ENCODE results near the gene MSH5.
A peak's percentile ranks its signal among the peaks of the same experiment; 100 is the strongest.

The MSH5 gene

GRCh38 chr6:31723980-31724691 lies 15.7 kb upstream of the MSH5 start:
- H3K27ac ChIP-seq (ENCODE audit: low read depth, low read length): no peak overlapping the region
- no peak overlapping the region for H3K4me3 ChIP-seq (ENCODE audit: low read depth, low read length)
- peaks cover 9% of the 10 kb centered on the region for H3K4me1 ChIP-seq (ENCODE audit: control insufficient read depth, insufficient read depth, low read length)
- H3K27me3 ChIP-seq (ENCODE audit: control insufficient read depth, insufficient read depth, low read length): no peaks in the 10 kb centered on the region
- no peak overlapping the region for H3K9ac ChIP-seq (ENCODE audit: low read length)
- H3K36me3 ChIP-seq (ENCODE audit: control insufficient read depth, insufficient read depth, low read length): peaks cover 27% of the 10 kb centered on the region
- no peaks in the 10 kb centered on the region for H3K9me3 ChIP-seq (ENCODE audit: control insufficient read depth, insufficient read depth, low read depth, low read length)

GRCh38 chr6:31725502-31726350 lies 14.1 kb upstream of the MSH5 start:
- H3K9ac ChIP-seq (ENCODE audit: low read length): no peak overlapping the region
- peaks cover 30% of the 10 kb centered on the region for H3K36me3 ChIP-seq (ENCODE audit: control insufficient read depth, insufficient read depth, low read length)
- no peak overlapping the region for H3K4me3 ChIP-seq (ENCODE audit: low read depth, low read length)
- no peak overlapping the region for H3K27ac ChIP-seq (ENCODE audit: low read depth, low read length)
- no peaks in the 10 kb centered on the region for H3K27me3 ChIP-seq (ENCODE audit: control insufficient read depth, insufficient read depth, low read length)
- H3K4me1 ChIP-seq (ENCODE audit: control insufficient read depth, insufficient read depth, low read length): peaks cover 13% of the 10 kb centered on the region; the same call in 1 of the 2 replicates
- H3K9me3 ChIP-seq (ENCODE audit: control insufficient read depth, insufficient read depth, low read depth, low read length): no peaks in the 10 kb centered on the region

- H3K36me3 ChIP-seq (ENCODE audit: control insufficient read depth, insufficient read depth, low read length): peaks cover 43% of the 10 kb centered on the region
- H3K9ac ChIP-seq (ENCODE audit: low read length): no peak overlapping the region
- no peaks in the 10 kb centered on the region for H3K27me3 ChIP-seq (ENCODE audit: control insufficient read depth, insufficient read depth, low read length)
- H3K4me3 ChIP-seq (ENCODE audit: low read depth, low read length): no peak overlapping the region
- peaks cover 16% of the 10 kb centered on the region for H3K4me1 ChIP-seq (ENCODE audit: control insufficient read depth, insufficient read depth, low read length)
- H3K27ac ChIP-seq (ENCODE audit: low read depth, low read length): no peak overlapping the region
- H3K9me3 ChIP-seq (ENCODE audit: control insufficient read depth, insufficient read depth, low read depth, low read length): no peaks in the 10 kb centered on the region
Observed at GRCh38 chr6:31727034-31727716, 12.6 kb upstream of the MSH5 start.

- H3K4me3 ChIP-seq (ENCODE audit: low read depth, low read length): peak overlapping the region; percentile 98
- peaks cover 16% of the 10 kb centered on the region for H3K4me1 ChIP-seq (ENCODE audit: control insufficient read depth, insufficient read depth, low read length)
- no peaks in the 10 kb centered on the region for H3K27me3 ChIP-seq (ENCODE audit: control insufficient read depth, insufficient read depth, low read length)
- peaks cover 48% of the 10 kb centered on the region for H3K36me3 ChIP-seq (ENCODE audit: control insufficient read depth, insufficient read depth, low read length)
- H3K27ac ChIP-seq (ENCODE audit: low read depth, low read length): no peak overlapping the region
- no peak overlapping the region for H3K9ac ChIP-seq (ENCODE audit: low read length)
- H3K9me3 ChIP-seq (ENCODE audit: control insufficient read depth, insufficient read depth, low read depth, low read length): no peaks in the 10 kb centered on the region
Observed at GRCh38 chr6:31727717-31728671, 11.8 kb upstream of the MSH5 start.

DNA sequence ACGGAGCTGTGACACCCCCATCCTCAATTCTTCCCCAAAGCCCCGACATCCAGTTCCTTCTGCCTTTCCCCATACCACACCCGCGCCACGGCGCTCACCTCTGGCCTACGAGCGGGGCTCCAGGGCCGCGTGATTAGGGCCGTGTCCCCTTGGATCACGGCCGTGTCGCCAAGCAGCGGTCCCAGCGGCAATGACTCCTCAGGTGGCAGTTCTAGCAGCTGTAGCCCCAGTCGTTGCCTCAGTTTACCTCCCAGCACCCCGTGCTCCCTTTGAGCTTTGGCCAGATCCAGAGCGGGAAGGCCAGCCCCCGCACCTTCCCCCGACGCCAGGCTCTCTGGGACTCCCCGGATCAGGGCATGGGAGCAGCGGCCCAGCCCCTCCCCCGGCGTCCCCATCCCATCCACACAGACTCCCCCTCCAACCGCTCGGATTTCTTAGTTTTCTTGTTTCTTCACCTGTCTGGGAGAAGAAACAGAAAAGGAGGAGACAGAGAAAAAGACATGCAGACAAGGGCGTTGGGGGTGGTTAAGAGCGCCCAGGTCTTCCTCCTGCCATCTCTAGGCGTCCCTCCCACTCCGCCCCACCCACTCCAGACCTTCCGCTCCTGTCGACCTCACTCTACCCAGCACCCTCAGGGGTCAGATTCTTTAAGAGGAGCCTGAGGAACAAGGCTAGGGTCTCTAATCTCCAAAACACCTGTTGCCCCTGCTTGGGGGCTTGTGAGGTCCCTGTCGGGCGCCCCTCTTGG lies 10.9 kb upstream of the MSH5 start, which contains the start of gene DDAH2:
TSS of gene DDAH2 (minus strand) at position 533 of the 748 bp plus-strand sequence. CDS start at position 395, 138 bp downstream.
- peaks cover 58% of the 10 kb centered on the region for H3K36me3 ChIP-seq (ENCODE audit: control insufficient read depth, insufficient read depth, low read length)
- no peaks in the 10 kb centered on the region for H3K27me3 ChIP-seq (ENCODE audit: control insufficient read depth, insufficient read depth, low read length)
- H3K27ac ChIP-seq (ENCODE audit: low read depth, low read length): peak within 1 kb of the TSS; percentile 69; the same call in 1 of the 2 replicates
- H3K4me3 ChIP-seq (ENCODE audit: low read depth, low read length): peak within 1 kb of the TSS; percentile 98
- H3K4me1 ChIP-seq (ENCODE audit: control insufficient read depth, insufficient read depth, low read length): peaks cover 16% of the 10 kb centered on the region
- H3K9ac ChIP-seq (ENCODE audit: low read length): peak within 1 kb of the TSS; percentile 82
- H3K9me3 ChIP-seq (ENCODE audit: control insufficient read depth, insufficient read depth, low read depth, low read length): no peaks in the 10 kb centered on the region

GRCh38 chr6:31729515-31729978 lies 10.3 kb upstream of the MSH5 start:
- H3K36me3 ChIP-seq (ENCODE audit: control insufficient read depth, insufficient read depth, low read length): peaks cover 63% of the 10 kb centered on the region

DNA sequence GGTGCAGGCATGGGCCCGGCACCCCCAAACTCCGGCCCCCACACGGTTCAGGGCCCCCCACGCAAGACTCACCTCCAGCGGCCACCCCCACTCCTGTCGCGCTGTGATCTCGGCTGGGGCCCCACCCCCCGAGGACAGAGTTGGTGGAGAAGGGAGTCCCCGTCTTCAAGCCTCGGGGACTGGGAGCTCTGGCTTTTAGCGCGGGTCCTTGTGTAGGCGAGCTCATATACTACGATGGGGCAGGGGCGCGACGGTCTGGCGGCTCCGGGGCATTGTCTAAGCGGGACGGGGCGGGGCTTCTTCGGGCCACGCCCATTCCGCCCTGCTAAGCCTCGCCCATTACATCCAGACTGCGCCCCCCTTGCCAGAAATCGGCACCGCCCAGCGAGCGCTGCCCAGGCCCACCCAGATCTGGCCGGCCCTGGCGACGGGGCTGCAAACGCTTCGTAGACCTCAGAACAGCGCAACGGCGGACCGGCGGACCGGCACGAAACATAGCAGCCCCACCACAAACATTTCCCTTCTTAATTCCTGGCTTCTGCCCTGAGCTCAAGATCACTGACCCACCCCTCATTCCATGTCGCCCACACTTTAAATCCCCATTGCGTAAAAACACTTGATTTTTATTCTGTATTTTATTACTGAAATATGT lies 9.7 kb upstream of the MSH5 start:
- Histone ChIP-seq H3K9ac (ENCODE audit: low read length) (peak overlapping the region; percentile 82), H3K27ac (ENCODE audit: low read depth, low read length) (peak overlapping the region; percentile 69; the same call in 1 of the 2 replicates), H3K36me3 (ENCODE audit: control insufficient read depth, insufficient read depth, low read length) (peaks cover 61% of the 10 kb centered on the region), H3K4me1 (ENCODE audit: control insufficient read depth, insufficient read depth, low read length) (peaks cover 22% of the 10 kb centered on the region), H3K27me3 (ENCODE audit: control insufficient read depth, insufficient read depth, low read length) (no peaks in the 10 kb centered on the region), H3K4me3 (ENCODE audit: low read depth, low read length) (peak overlapping the region; percentile 98), H3K9me3 (ENCODE audit: control insufficient read depth, insufficient read depth, low read depth, low read length) (no peaks in the 10 kb centered on the region)

More at GRCh38 chr6:31729515-31729978, 10.3 kb upstream of the MSH5 start:
- peak overlapping the region; percentile 69; the same call in 1 of the 2 replicates for H3K27ac ChIP-seq (ENCODE audit: low read depth, low read length)
- peaks cover 22% of the 10 kb centered on the region for H3K4me1 ChIP-seq (ENCODE audit: control insufficient read depth, insufficient read depth, low read length)
- H3K9me3 ChIP-seq (ENCODE audit: control insufficient read depth, insufficient read depth, low read depth, low read length): no peaks in the 10 kb centered on the region
- H3K4me3 ChIP-seq (ENCODE audit: low read depth, low read length): peak overlapping the region; percentile 98
- H3K27me3 ChIP-seq (ENCODE audit: control insufficient read depth, insufficient read depth, low read length): no peaks in the 10 kb centered on the region
- H3K9ac ChIP-seq (ENCODE audit: low read length): peak overlapping the region; percentile 82

GRCh38 chr6:31730631-31731086 lies 9.1 kb upstream of the MSH5 start:
- H3K27ac ChIP-seq (ENCODE audit: low read depth, low read length): no peak overlapping the region

GRCh38 chr6:31732029-31732428 lies 7.8 kb upstream of the MSH5 start:
- Histone ChIP-seq H3K36me3 (ENCODE audit: control insufficient read depth, insufficient read depth, low read length) (peaks cover 45% of the 10 kb centered on the region), H3K4me1 (ENCODE audit: control insufficient read depth, insufficient read depth, low read length) (peaks cover 27% of the 10 kb centered on the region), H3K4me3 (ENCODE audit: low read depth, low read length) (no peak overlapping the region), H3K27ac (ENCODE audit: low read depth, low read length) (no peak overlapping the region), H3K9me3 (ENCODE audit: control insufficient read depth, insufficient read depth, low read depth, low read length) (no peaks in the 10 kb centered on the region), H3K27me3 (ENCODE audit: control insufficient read depth, insufficient read depth, low read length) (no peaks in the 10 kb centered on the region), H3K9ac (ENCODE audit: low read length) (no peak overlapping the region)

More at GRCh38 chr6:31730631-31731086, 9.1 kb upstream of the MSH5 start:
- peak overlapping the region; percentile 98 for H3K4me3 ChIP-seq (ENCODE audit: low read depth, low read length)
- H3K4me1 ChIP-seq (ENCODE audit: control insufficient read depth, insufficient read depth, low read length): peaks cover 22% of the 10 kb centered on the region
- H3K36me3 ChIP-seq (ENCODE audit: control insufficient read depth, insufficient read depth, low read length): peaks cover 58% of the 10 kb centered on the region
- H3K9me3 ChIP-seq (ENCODE audit: control insufficient read depth, insufficient read depth, low read depth, low read length): no peaks in the 10 kb centered on the region
- H3K27me3 ChIP-seq (ENCODE audit: control insufficient read depth, insufficient read depth, low read length): no peaks in the 10 kb centered on the region
- H3K9ac ChIP-seq (ENCODE audit: low read length): no peak overlapping the region

Data from HUES6 (cell line).